ENCODE measurements around the gene SMC1B.
"Not testable (repeated sequence)": the region's sequence is repeated elsewhere in the genome, so short reads cannot be mapped to it uniquely, and the experiment has no call there.

Gene SMC1B

DNA sequence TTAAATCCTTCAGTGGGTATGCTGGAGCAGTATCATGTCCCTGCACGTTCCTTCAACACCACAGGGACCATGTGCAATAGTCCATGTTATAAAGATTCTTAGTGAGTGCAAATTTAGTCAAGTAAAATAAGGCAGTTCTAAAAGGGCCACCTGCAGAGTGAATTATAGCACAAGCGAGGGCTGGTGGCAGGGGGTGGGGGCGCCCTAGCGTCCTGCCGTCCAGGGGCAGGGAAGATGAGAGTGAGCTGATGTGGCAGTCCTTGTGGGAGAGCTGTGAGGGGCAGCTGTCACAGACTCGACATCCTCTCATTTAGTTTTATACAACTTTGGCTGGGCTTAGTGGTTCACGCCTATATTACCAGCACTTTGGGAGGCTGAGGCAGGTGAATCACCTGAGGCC lies 74.6 kb downstream of the SMC1B start:
- no peak for DNase-seq

DNA sequence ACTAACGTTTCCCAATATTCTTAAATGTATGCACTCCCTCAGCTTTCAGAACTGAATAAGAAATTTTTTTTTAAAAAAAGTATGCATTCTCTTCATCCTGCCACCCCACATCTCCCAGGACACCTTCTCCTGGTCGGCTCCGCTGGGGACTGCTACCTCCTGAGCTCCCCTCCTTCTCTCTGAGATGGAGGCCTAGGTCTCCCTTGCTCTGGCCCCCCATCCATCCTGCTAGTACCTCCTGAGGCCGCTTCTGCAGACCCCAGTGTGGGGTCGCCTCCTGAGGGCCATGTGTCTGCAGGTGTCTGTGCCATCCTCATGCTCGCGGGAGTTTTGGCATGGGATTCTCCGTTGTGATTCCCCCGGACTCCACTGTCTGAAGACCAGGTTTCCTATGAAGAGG lies 75.9 kb downstream of the SMC1B start:
- DNase-seq = no peak

DNA sequence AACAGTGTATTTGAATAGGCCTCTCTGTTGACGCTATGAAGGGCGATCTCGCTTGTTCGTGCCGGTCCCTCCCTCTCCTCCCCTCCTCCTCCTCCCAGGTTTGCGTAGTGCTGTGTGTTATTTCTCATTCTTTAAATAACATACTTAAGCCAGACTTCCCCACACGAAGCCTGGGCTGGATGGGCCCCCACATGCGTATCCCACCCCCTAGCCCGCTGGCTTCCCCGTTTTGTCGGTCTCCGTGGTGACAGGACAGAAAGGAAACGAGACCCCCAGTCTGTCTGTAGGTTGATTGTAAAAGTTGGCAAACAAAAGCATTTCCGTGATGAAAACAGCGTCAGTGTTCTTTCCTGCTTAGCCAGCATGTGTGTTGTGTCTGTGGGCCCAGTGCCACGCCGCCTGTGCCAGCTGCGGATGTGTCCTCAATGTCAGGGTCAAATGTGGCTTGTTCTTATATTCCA lies 76.4 kb downstream of the SMC1B start:
- no peak for DNase-seq

DNA sequence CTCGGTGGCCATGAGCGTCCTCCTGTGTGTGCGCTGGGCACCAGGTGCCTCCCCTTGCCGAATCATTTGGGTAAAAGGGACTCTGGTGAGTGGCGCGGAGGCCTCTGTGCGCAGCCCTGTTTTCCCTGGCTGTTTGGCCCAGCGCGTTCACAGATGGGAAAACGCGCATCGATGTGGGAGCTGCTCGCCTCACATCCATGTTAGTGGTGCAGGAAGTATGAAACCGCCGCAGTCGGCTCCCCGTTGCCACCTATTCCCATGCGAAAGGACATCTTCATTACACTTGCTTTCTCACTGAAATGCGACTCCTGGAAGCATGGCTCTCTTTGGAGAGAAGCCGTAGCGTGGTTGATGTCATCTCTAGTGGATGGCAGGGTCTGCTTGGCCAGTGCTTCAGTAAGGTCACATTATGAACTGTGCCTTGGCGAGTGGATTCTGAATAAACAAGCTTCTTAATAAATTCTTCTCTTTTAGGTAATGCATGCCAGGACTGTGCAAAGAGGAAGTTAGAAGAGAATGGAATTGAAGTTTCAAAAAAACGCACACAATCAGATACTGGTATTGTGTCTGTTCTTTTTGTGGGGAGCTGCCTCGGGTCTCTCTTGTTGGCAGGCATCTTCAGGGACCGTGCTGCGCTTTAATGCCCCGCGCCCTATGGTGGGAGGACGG lies 77.4 kb downstream of the SMC1B start:
- no peak for DNase-seq

DNA sequence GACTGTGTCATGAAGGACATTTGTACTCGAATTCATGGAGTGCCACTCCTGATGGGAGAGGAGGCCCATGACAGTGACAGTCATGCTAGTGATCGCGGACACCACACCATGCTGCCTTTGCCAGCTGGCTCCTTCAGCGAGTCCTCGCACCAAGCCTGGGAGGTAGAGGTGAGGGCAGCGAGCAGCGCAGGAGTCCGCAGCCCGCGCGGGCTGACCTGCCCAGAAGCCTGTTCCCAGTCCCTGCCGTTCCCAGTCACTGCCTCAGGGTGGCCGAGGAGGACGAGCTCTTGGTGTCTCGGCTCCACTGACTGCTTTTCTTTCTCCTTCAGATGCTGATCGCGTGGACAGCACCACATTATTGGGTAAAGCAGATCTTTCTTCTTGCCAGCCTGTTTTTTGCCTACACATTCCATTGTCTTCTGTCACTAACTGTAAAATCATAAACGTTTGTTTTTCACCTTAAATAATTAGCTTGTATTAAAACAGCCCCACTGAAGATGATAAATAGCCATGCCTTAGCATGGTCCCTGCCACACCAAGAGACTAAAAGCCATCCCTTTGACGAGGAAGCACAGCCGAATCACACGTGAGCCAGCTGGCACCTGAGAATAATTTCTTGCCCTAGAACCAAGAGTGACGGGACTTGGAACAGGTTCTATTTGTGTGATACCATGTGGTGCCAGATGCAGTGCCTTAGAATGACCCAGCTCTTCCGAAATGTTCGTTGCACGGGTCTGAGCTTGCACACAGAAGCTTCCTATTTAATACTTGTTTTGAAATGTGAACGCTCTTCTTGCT lies 78.2 kb downstream of the SMC1B start:
- no peak for DNase-seq

DNA sequence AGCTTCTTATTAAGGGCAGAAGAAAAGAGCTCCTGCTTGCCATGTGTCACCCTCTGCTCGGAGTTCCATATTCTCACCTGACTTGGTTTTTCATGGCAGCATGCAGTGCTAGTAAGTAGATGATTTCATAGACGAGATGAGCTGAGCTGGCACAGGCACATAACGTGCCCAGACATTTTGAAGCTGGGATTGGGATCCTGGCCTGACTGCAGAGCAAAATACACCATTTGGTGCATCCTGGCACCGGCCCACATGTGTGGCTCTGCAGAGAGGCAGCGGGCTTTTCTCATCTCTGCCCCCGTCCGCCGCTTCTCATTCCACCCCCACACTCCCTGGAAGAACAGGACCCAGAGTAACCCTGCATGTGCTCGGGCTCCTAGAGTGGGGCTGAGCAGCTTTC lies 78.9 kb downstream of the SMC1B start:
- DNase-seq = no peak

DNA sequence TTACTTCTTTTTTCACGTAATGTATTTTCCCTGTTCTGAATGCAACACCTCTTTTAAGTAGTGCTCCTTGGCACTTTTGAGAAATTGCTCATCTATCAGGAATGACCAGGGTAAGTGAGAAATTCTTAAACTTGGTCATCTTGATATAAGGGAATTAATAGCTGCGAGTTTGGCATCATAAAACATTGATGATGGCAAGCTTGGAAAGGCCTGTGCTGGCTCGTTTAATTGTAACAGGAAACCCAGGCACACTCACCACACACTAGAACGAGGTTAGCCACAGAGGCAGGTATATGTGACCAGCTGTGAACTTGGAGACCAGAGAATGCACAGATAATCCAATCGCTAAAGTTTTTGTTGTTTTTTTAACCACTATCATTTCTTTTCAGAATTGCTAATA lies 79.3 kb downstream of the SMC1B start:
- DNase-seq = no peak

DNA sequence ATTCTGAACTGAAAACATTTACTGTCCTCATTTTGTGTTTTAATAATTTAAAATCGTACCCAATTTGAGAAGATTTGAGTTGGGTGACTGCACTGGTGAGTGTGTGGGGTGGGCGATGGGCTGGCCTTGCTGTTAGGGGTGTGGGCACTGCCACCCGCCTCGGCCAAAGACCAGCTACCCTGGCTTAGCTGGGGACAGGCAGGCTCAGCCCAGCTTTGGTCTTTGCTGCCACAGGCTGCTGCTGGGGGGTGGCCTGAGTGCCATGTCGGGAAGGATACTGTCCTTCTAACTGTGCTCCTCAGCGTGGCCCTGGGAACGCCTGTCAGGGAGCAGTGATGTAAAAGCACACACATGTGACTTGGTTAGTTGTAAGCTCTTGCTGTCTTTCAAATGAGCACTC lies 81.4 kb downstream of the SMC1B start:
- DNase-seq = no peak

DNA sequence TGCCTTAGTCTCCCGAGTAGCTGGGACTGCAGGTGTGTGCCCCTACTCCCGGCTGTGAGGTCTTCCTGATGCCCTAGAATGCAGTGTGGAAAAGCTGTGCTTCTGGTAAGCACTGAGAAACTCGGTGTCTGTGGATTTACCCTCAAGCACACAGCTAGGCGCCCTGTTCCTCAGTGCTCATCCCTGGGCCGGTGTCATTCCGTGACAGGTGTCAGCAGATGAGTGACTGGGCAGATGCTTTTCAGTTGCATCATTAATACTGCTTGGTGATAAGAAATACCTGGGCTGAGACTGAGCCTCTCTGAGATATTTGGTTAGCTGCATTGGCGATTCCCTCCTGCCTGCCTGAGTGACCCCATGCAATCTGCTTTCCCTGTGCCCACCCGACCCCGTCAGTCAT lies 81.9 kb downstream of the SMC1B start:
- DNase-seq = no peak

DNA sequence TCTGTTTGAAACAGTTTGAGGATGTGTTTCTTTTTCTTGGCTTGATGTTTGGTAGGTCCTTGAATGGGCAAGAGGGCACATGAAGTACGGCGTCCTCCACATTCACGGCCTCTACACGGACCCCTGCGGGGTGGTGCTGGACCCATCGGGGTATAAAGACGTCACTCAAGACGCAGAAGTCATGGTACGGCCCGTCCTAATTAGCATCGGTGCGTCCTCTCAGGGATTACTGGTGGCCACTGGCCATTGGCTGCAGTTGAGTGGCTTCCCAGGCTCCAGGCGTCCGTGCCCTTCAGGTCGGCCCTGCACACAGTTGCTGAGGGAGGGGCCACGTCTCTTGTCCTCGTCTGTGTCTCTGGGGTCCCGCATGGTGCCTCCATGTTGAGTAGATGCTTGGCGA lies 82.9 kb downstream of the SMC1B start:
- no peak for DNase-seq

DNA sequence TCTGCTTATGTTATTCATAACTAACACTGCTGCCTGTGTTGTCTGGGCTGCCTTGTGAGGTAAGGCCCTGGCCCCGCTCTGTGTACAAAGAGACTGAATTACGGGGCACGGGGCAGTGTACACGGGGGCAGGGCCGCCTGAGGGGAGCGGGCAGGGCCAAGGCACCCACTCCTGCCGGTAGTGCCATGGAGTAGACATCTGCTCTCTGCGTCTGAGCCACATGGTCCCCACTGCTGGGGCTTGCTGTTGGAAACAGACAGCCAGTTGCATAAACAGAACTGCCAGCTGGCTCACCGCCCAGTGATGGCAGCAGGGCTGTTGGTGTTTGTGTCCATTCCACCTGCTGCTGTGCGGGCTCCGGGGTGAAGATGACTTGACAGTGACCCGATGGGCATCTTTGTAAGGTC lies 83.9 kb downstream of the SMC1B start:
- no peak for DNase-seq

DNA sequence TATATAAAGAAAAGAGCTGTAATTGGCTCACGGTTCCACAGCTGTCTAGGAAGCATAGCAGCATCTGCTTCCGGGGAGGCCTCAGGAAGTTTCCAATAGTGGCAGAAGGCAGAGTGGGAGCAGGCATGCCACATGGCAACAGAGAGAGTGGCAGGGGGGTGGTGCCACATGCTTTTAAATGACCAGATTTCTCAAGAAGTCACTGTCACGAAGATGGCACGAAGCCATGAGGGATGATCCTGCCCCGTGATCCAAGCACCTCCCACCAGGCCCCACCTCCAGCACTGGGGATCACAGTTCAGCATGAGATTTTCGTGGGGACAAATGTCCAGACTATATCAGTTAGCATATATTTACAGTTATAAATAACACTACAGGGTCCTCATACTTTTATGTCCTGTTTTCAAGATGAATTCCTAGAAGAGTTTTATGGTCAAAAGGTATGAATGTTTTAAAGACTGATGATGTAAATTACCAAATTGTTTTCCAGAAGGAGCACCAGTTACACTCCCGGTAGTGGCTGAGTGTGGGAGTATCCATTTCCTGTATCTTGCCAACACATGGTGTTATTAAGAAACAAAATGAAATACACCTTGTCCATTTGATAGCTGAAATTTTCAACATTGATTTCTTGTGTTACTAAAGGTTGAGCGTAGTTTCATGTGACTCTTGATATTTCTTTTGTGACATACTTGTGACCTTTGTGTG lies 84.4 kb downstream of the SMC1B start:
- no peak for DNase-seq

DNA sequence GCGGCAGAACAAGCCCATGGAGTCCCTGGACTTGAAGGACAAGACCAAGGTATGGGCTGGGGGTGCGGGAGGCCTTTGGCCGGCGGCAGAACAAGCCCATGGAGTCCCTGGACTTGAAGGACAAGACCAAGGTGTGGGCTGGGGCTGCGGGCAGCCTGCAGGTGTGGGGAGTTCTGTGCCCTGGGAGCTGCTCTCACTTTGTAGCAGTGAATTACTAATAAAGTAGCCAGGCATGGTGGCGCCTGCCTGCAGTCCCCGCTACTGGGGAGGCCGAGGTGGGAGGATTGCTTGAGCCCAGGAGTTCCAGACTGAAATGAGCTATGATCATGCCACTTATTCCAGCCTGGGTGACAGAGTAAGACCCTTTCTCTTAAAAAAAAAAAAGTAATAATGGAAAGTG lies 85.1 kb downstream of the SMC1B start:
- DNase-seq = not testable (repeated sequence)

DNA sequence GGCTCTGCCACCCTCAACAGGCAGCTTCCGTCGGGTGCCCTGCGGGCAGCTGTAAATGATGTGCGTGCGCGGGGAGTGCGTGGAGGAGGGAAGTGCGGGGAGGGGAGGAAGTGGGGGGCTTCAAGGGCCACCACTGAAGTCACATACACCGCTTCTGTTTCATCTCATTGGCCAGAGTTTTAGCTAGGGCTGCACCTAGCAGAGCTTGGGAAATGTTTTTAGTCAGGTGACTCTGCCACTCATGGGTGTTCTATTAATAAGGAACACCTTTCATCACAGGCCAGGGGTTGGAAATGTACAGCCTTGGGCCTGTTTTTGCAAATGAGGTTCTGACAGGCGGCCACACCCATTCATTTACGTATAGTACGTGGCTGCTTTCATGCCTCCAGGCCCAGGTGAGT lies 89.1 kb downstream of the SMC1B start:
- DNase-seq = no peak

DNA sequence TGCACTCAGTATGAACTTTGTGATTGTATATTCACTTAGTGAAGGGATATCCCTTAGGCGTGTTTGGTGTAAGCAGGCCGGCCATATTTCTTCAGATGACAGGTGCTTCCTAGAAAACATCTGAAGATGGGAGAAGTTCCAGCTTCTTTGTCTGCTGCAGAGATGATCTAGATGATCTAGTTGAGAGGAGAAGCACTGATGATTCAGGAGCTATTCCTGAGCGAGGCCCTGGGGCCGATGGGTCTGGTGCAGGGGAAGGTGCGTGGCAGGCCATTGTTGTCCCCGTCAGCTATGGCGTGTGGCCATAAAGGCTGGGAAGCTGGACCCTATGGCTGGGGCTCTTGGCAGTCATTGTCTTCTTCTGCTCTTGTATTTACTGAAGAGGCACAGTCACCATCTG lies 89.7 kb downstream of the SMC1B start:
- DNase-seq = no peak

DNA sequence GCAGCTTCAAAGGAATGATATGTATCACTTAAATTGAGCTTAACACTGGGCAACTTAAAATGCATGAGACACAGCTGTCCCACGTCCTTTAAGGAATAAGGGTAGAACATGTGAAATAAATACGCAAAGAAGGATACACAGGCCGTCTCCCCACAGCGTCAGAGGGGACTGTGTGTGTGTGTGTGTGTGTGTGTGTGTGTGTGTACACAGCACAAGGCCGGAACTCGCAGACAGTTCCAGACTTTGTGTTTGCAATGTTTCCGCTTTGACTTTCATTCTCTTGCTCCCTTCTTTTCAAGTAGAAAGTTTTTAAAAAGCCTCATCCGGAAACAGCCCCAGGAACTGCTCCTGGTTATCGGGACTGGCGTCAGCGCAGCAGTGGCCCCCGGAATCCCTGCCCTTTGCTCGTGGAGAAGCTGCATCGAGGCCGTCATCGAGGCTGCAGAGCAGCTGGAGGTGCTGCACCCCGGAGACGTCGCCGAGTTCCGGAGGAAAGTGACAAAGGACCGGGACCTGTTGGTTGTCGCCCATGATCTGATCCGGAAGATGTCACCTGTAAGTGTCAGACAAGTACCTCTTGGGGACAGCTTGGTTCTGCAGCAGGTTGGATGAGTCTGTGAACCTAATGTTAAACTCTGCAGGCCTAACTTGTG lies 90.4 kb downstream of the SMC1B start:
- DNase-seq = no peak

DNA sequence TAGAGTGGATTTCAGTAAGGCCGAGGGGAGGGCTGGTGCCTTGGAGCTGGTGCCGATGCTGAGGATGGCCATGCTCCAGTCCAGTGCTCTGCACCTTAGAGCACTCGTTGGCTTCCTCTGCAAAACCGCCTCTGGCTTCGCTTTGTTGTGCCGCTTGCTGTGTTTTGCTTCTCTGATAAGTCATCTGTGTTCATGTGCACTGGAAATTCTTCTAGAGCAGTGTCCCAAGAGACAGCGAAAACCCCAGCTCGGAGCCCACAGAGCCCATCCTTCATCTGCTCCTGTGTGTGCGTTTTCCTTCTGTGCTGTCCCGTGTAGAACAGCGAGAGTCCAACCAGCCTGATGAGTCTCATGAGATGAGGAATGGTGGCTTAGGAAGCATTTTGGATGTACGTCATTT lies 91.6 kb downstream of the SMC1B start:
- no peak for DNase-seq

DNA sequence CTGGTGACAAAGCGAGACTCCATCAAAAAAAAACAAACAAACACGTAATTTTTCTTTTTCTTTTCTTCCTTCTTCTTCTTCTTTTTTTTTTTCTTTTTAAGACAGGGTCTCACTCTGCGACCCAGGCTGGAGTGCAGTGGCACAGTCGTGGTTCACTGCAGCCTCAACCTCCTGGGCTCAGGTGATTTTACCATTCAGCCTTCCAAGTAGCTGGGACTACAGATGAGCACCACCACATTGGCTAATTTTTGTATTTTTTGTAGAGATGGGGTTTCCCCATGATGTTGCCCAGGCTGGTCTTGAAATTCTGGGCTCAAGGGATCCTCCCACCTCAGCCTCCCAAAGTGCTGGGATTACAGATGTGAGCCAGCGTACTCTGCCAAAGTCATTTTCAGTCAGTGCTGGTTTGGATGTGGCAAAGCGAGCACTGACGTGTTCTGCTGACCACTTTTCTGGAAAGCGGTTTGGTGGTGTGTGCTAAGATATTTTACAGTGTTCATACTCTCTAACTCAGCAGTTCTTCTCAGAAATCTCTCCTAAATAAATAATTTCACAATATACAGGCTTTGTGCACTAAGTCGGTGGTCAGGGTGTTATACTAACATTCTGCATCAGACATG lies 92.9 kb downstream of the SMC1B start:
- DNase-seq = no peak

DNA sequence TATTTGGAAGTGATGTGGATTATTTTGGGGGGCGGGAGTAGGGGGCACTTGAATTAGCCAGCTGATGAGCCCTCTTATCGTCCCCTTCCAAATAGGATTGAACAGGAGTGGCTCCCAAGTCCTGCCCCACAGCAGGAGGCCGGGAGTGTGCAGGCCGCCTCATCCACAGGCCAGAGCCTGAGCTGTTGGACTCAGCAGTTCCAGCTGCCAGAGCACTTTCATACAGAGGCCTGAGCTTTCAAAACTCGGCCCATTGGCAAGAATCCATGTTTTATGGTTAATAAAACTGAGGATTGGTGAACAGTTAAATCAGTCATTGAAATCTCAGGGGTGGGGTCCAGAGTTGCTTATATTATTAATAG lies 94.1 kb downstream of the SMC1B start:
- no peak for DNase-seq

DNA sequence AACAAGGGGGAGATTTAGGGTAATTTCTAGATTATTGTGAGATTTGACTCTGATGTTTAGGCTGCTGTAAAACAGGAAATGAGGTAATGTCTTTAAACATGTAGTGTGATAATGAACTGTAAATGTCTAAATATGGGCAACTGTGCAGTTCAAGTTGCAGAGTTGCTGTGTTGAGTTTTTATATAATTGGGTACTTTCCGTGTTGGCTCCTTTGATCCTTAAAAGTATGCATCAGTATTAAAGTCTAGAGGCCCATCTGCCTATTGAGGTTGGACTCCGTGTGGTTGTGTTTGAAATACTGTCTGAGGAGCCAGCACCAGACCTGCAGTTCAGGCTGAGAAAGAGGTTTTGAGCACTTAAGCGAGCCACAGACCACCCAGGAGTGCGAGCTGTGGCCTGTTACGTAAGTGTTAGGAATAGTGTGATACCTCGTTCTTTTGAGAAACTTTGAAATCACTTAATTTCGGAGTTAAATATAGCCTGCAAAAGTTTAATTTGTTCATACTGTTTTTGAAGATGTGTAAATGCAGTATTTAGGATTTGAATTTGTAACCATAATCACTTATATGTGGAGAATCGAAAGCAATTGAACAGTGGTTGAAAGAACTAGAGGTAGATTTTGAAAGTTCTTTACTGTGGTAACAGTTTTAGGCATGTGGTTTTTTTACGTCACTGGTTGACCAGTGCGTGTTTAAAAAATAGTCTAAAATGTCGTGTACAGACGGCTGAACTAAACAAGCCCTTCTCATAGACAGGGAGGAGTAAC lies 94.7 kb downstream of the SMC1B start:
- peak; percentile 23 to 48 for DNase-seq

DNA sequence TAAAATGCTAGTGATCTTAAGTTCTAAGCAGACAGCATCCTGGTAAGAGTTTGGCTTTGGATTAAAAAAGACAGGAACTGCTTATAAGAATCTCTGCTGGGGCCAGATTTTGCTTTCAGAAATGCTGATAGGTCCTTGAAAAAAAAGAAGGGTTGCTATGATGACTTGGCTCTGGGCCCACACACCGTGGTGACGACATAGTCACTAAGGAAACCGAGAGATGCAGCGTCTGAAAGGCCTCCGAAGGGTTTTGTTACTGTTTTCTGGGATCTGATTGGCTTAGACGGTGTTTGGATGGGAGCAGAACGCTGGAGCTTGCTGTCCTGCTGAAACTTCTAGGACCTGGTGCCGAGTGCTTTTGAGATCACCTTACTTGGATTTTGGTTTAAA lies 95.2 kb downstream of the SMC1B start:
- DNase-seq = peak; percentile 84 to 85

DNA sequence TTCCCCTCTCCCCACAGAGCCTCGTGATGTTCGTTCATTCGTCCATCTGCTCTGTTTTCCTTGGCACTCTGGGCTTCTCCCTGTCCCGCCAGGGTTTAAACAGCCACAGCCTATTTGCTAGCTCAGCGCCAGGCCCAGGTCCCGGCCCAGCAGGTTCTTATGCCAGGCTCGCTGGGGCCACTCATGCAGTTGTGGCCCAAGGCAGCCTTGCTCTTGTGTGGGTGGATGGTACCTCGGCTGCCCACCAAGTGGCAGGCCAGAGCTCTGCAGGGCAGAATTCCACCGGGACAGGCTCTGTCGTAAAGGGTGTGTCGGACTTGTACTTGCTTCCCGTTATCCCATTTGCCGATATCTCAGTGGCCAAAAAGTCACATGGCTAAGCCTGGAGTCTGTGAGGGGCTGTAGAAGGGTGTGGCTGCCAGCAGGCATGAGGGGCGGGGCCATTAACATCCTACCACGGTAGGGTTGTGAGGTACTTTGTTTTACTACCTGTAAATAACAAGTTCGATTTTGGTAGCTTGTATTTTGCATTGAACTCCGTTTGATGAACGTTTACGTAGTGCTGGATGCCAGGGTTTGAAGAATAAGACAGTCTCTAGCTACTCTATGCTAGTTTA lies 95.7 kb downstream of the SMC1B start:
- no peak for DNase-seq
